Heart left ventricle (tissue), 16 donors: ENCODE results near the gene CCL5. TPM values are rescaled to one million over a fixed set of nuclear protein-coding genes. Genes with fewer than 3 reads are reported as not detected.
"Not testable (repeated sequence)": the region's sequence is repeated elsewhere in the genome, so short reads cannot be mapped to it uniquely, and the experiment has no call there.

Experiments used
- ATAC-seq, 4 donors: fragments of 200-7000 bp; cut with Tn5 transposase; one replicate each; pipeline ENCODE4 v1.9.1; 2020 to 2022; ENCODE audit warnings: moderate library complexity in 4 of 4, mild to moderate bottlenecking in 3 of 4, moderate number of reproducible peaks in 1 of 4
- DNase-seq, 5 donors: peaks; one replicate each; pipeline ENCODE4 v3.0.0-alpha.2; 2020
- H3K27ac ChIP-seq, 12 donors: fragments of 200-600 bp; sonication (generic) in 4 of 12; one replicate each; pipeline versions ENCODE4 v1.5.0 to v1.8.0; 2016 to 2022; ENCODE audit warnings: mild to moderate bottlenecking in 2 of 12
- H3K27me3 ChIP-seq, 9 donors: fragments of 200-600 bp; sonication (generic) in 2 of 9; one replicate each; pipeline versions ENCODE4 v1.5.1 to v1.8.0; 2016 to 2022; ENCODE audit warnings: mild to moderate bottlenecking in 3 of 9
- H3K36me3 ChIP-seq, 9 donors: fragments of 200-600 bp; sonication (generic) in 2 of 9; one replicate each; pipeline versions ENCODE4 v1.5.0 to v1.8.0; 2018 to 2022; ENCODE audit warnings: mild to moderate bottlenecking in 2 of 9
- H3K4me1 ChIP-seq, 12 donors: fragments of 200-600 bp; sonication (generic) in 4 of 12; one replicate each; pipeline versions ENCODE4 v1.5.0 to v1.8.0; 2016 to 2022; ENCODE audit warnings: mild to moderate bottlenecking in 3 of 12
- H3K4me3 ChIP-seq, 12 donors: fragments of 200-600 bp; sonication (generic) in 4 of 12; one replicate each; pipeline versions ENCODE4 v1.5.0 to v1.8.0; 2017 to 2022; ENCODE audit warnings: mild to moderate bottlenecking in 9 of 12, moderate library complexity in 4 of 12
- H3K9me3 ChIP-seq, 12 donors: fragments of 200-600 bp; sonication (generic) in 4 of 12; one replicate each; pipeline versions ENCODE4 v1.5.0 to v1.8.0; 2016 to 2022; ENCODE audit warnings: mild to moderate bottlenecking in 1 of 12
- CTCF ChIP-seq, 12 donors: fragments of 200-600 bp; sonication (generic) in 4 of 12; IDR thresholded peaks; one replicate each; pipeline versions ENCODE4 v1.5.0 to v1.8.0; 2018 to 2022; ENCODE audit warnings: antibody characterized with exemption in 12 of 12, mild to moderate bottlenecking in 5 of 12
- POLR2A ChIP-seq, 2 donors: fragments of 450-650 bp; IDR thresholded peaks; one replicate each; pipeline ENCODE4 v1.6.1; 2017; ENCODE audit warnings: antibody characterized with exemption in 2 of 2, mild to moderate bottlenecking in 2 of 2, moderate library complexity in 2 of 2
- WGBS, 4 donors: extraction: QIAGEN DNeasy Blood & Tissue Kit in 2 of 4; methylation state at CpG; one replicate each; pipeline versions ENCODE4 v1.1.5 to v1.1.7; 2013 to 2018; 5-methylcytosine and 5-hydroxymethylcytosine counted together
- intact Hi-C, 10 donors: fragments of 100-400 bp; cut with DNase I; formaldehyde crosslinking; loops; one replicate each; pipeline versions ENCODE4 v1.11.1 to v1.14.2; 2022
- polyA plus RNA-seq, 2 donors: library from polyadenylated mRNA; stranded (reverse); fragments of 200-250 nt; gene quantifications; one replicate each; pipeline ENCODE4 v1.2.3, GENCODE V29; 2013
- total RNA-seq, 9 donors: library from RNA; depleted of rRNA in 2 of 9; stranded (reverse); fragments of >200 nt in 2 of 9; fragmentation: NEBNext Ultra II Directional in 3 of 9; extraction: Animal tissue kit (Norgen Biotek cat#: 25700) in 3 of 9; gene quantifications; one replicate each; pipeline versions ENCODE4 v1.1.0 to v1.2.4, GENCODE V29; 2016 to 2023
- donor health status: ischemic (EF 13 %, LVEDD 7.1; RV severe dilation, severe dysfunction).
- donor health status: healthy with polysubstance abuse.
- donor health status: DM: no; HTN: yes; CAD: no.
- donor health status: DM: no; HTN: no; CAD: no.
- donor health status: ischemic (EF 25% LVEDD 6.9; RV normal size, moderate dysfunction).
- donor health status: ischemic (EF 25% LVEDD 5.7; RV mildly dilated, moderate dysfunction).
- donor health status: healthy.
- donor health status: DM: yes; HTN: yes; CAD: no.
- donor health status: ischemic (EF 35%, LVEDD 5.7; RV mildly dilated, moderate dysfunction).
- donor health status: nonischemic (EF 11% LVEDD 7.7; RV severe dilation, severe dysfunction).
- donor health status: DM: yes; HTN: yes; CAD: no.
- donor health status: PGD.
- donor health status: ischemic (EF 29% LVEDD 5.4; RV normal size, mild dysfunction).
- donor health status: nonischemic (EF 23%, LVEDD 6.1; RV moderate dilation, normal function).

Gene CCL5
- total and polyA plus RNA-seq, 11 donors: 0.46 to 23.7 (median 1.4) TPM; not detected in 1

- Histone ChIP-seq H3K27me3 (peaks cover 0 to 6% (median 0%) of the 10 kb centered on the region in 9 donors), H3K4me1 (peaks cover 0 to 31% (median 0%) of the 10 kb centered on the region in 12 donors), H3K36me3 (no peaks in the 10 kb centered on the region), H3K4me3 (no peak overlapping the region), H3K27ac (no peak overlapping the region), H3K9me3 (no peaks in the 10 kb centered on the region)
- ATAC-seq (no peak), DNase-seq (no peak)
- intact Hi-C loops: no loop called here
- no peak for TF ChIP-seq POLR2A (IDR thresholded peaks at IDR 0.05)
- TF ChIP-seq CTCF (IDR thresholded peaks at IDR 0.05): no peak
- 81 to 84% (median 82%) methylated on average over 9 of the region's 9 CpGs for WGBS, 4 donors
Observed at GRCh38 chr17:35901631-35902175, 21.5 kb upstream of the CCL5 start.

- TF ChIP-seq CTCF (IDR thresholded peaks at IDR 0.05) (no peak), POLR2A (IDR thresholded peaks at IDR 0.05) (no peak)
- no peak for ATAC-seq
- H3K27ac ChIP-seq: peak overlapping the region in 1 of 12 donors; percentile 52
- DNase-seq: no peak
- 55 to 62% (median 58%) methylated on average over 11 of the region's 11 CpGs for WGBS, 4 donors
- H3K4me1 ChIP-seq: peaks cover 0 to 39% (median 0%) of the 10 kb centered on the region in 12 donors
- no peaks in the 10 kb centered on the region for H3K36me3 ChIP-seq
- intact Hi-C loops: no loop called here
- peaks cover 0 to 9% (median 0%) of the 10 kb centered on the region in 9 donors for H3K27me3 ChIP-seq
- no peaks in the 10 kb centered on the region for H3K9me3 ChIP-seq
- H3K4me3 ChIP-seq: no peak overlapping the region
Observed at GRCh38 chr17:35900708-35901480, 20.7 kb upstream of the CCL5 start.

GRCh38 chr17:35900280-35900679 lies 20.1 kb upstream of the CCL5 start:
- DNase-seq (no peak), ATAC-seq (no peak)
- intact Hi-C loops: no loop called here
- H3K27me3 ChIP-seq: peaks cover 0 to 15% (median 0%) of the 10 kb centered on the region in 9 donors
- no peaks in the 10 kb centered on the region for H3K36me3 ChIP-seq
- 72 to 84% (median 73%) methylated on average over 5 of the region's 5 CpGs for WGBS, 4 donors
- no peaks in the 10 kb centered on the region for H3K9me3 ChIP-seq
- H3K4me3 ChIP-seq: no peak overlapping the region
- TF ChIP-seq POLR2A (IDR thresholded peaks at IDR 0.05): no peak
- H3K4me1 ChIP-seq: peaks cover 0 to 44% (median 0%) of the 10 kb centered on the region in 12 donors
- peak overlapping the region in 1 of 12 donors; percentile 52 for H3K27ac ChIP-seq

- Histone ChIP-seq H3K36me3 (no peaks in the 10 kb centered on the region), H3K27me3 (peaks cover 0 to 16% (median 0%) of the 10 kb centered on the region in 9 donors), H3K4me3 (no peak overlapping the region), H3K27ac (peak overlapping the region in 1 of 12 donors; percentile 52), H3K4me1 (peaks cover 0 to 44% (median 0%) of the 10 kb centered on the region in 12 donors), H3K9me3 (no peaks in the 10 kb centered on the region)
- no peak for TF ChIP-seq POLR2A (IDR thresholded peaks at IDR 0.05)
- TF ChIP-seq CTCF (IDR thresholded peaks at IDR 0.05): no peak
- 60 to 64% (median 61%) methylated on average over 6 of the region's 6 CpGs for WGBS, 4 donors
- DNase-seq: peak in 2 of 5 donors; percentile 53 to 66
- ATAC-seq: peak in 3 of 4 donors; percentile 53 to 79 (median 66)
- intact Hi-C loops: loop anchor here in 1 of 10 donors (10.0 kb wide), 1 partner anchor 56 kb away; no protein-coding TSS in a partner anchor
Observed at GRCh38 chr17:35898283-35899070, 18.3 kb upstream of the CCL5 start.

GRCh38 chr17:35897772-35898171 lies 17.6 kb upstream of the CCL5 start:
- ATAC-seq, H3K4me3 ChIP-seq, DNase-seq, H3K9me3 ChIP-seq, H3K36me3 ChIP-seq: not testable (repeated sequence)
- peaks cover 0 to 16% (median 0%) of the 10 kb centered on the region in 9 donors for H3K27me3 ChIP-seq
- H3K27ac ChIP-seq: peak overlapping the region in 1 of 12 donors; percentile 23
- peaks cover 0 to 49% (median 0%) of the 10 kb centered on the region in 12 donors for H3K4me1 ChIP-seq
- 91 to 95% (median 94%) methylated on average over 7 of the region's 7 CpGs for WGBS, 4 donors
- intact Hi-C loops: loop anchor here in 1 of 10 donors (10.0 kb wide), 1 partner anchor 57 kb away; no protein-coding TSS in a partner anchor
